ENCODE measurements around the gene SSBP2.

- TF ChIP-seq POLR2A (IDR thresholded peaks at IDR 0.05): no peak
- no peak for TF ChIP-seq CTCF (IDR thresholded peaks at IDR 0.05)
Measured at GRCh38 chr5:81371354-81371876, 379.5 kb downstream of the SSBP2 start.
